Tibial nerve (tissue), 4 donors: ENCODE measurements around the gene KIF21A.

Experiments
- EP300 ChIP-seq, 2 donors: sonication (generic); formaldehyde crosslinking; IDR thresholded peaks; one replicate each; pipeline ENCODE4 v1.6.1; 2017; ENCODE audit warnings: antibody characterized with exemption in 2 of 2, mild to moderate bottlenecking in 1 of 2
- TF ChIP-seq, protein P1 (sequence below), 5 experiments: fragments of 200-600 bp in 3 of 5; fragments of 450-650 bp in 2 of 5; sonication (generic) in 3 of 5; IDR thresholded peaks; one replicate each; pipeline ENCODE4 v1.5.1; 2016 to 2019; ENCODE audit warnings: antibody characterized with exemption in 5 of 5, mild to moderate bottlenecking in 3 of 5, moderate library complexity in 2 of 5

DNA sequence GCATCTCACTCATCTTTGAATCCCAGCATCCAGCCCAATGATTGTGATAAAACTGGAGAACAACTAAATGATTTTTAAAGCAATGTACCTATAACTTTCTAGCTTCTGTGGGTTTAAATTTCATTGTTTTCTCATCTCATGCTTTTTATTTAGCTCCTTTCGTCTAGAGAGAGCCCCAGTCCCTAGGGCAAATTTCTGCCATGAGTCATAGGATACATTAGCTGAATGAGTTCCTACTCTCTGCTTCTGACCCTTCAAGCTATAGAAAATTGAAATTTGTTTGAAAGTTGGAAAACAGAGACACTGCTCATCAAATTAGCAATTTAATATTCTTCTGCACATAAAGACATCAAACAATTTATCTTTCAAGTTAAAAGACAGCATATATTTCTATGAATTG lies 113.9 kb downstream of the KIF21A start:
- TF ChIP-seq, protein P1, sequence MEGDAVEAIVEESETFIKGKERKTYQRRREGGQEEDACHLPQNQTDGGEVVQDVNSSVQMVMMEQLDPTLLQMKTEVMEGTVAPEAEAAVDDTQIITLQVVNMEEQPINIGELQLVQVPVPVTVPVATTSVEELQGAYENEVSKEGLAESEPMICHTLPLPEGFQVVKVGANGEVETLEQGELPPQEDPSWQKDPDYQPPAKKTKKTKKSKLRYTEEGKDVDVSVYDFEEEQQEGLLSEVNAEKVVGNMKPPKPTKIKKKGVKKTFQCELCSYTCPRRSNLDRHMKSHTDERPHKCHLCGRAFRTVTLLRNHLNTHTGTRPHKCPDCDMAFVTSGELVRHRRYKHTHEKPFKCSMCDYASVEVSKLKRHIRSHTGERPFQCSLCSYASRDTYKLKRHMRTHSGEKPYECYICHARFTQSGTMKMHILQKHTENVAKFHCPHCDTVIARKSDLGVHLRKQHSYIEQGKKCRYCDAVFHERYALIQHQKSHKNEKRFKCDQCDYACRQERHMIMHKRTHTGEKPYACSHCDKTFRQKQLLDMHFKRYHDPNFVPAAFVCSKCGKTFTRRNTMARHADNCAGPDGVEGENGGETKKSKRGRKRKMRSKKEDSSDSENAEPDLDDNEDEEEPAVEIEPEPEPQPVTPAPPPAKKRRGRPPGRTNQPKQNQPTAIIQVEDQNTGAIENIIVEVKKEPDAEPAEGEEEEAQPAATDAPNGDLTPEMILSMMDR (IDR thresholded peaks at IDR 0.05), result no peak
- TF ChIP-seq EP300 (IDR thresholded peaks at IDR 0.05), result no peak
